Measurements from ENCODE around the gene SLC39A1.
A peak's percentile ranks its signal among the peaks of the same experiment; 100 is the strongest.

DNA sequence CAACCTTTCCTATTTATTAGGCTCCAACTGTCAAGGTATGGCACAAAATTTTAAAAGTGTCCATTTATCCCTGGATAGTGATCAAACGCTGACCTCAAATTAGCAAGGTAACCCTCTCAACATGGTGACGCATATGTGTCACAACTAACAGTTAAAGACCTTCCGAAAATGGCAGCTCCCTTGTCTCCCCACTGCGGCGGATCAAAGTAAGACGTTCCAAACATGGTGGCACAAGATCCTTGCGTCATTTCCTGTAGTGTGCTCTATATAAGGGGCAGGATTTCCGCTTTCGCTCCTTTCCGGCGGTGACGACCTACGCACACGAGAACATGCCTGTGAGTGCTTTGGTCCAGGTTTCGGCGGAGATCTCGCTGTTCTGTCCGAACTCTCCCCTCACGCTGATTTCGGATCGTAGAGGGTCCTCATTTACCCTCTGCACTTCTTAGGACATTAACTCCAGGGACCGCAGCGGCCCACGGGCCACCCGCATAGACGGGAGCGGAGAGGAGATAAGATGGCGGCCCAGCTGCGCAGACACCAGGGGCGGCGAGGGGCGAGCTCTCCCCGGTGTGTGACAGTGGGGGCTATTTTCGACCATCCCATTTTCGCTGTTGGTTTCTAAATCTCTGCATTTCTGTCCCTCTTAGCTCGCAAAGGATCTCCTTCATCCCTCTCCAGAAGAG lies 27.3 kb upstream of the SLC39A1 start, which contains the start of gene RPS27:
- peak; percentile 92 to 100 for TF ChIP-seq EP300 (IDR thresholded peaks at IDR 0.05)
- TF ChIP-seq CTCF (IDR thresholded peaks at IDR 0.05), result peak in 1 of 5 experiments; percentile 45

All from tibial nerve (tissue), 4 donors.